OCI-LY1 (cell line): ENCODE measurements around the gene GXYLT2.

Source experiments
- EZH2 ChIP-seq: fragments of 200-600 bp; sonication (generic), shearing (Covaris generic); IDR thresholded peaks from 2 replicates; pipeline ENCODE4 v1.8.0; 2017; ENCODE audit warnings: borderline replicate concordance, mixed run types, mild to moderate bottlenecking, antibody characterized with exemption, low read length, moderate library complexity, mixed read lengths
- TF ChIP-seq, protein P1 (sequence below): fragments of 200-600 bp; sonication (generic), shearing (Covaris generic); IDR thresholded peaks from 2 replicates; pipeline ENCODE4 v1.5.1; 2017; ENCODE audit warnings: mild to moderate bottlenecking, antibody characterized with exemption, low read length, moderate library complexity, mixed read lengths

DNA sequence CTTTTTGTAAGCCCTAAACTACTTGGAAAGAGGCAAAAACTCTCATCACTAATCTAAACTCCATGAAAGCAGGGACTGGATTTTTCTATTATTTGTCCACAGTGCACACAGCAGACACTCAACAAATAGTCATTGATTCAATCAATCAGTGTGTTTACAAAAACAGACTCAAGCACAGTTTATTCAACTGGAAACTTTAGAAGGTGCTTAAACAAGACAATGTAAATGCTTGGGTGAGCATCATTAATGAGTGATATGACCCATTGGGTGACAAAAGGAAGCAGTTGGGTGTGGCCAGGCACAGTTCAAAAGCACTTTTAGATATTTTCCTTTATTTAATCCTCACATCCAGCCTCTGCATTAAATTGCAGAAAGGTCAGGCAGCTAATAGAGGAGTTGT lies 76.8 kb downstream of the GXYLT2 start:
- TF ChIP-seq, protein P1, sequence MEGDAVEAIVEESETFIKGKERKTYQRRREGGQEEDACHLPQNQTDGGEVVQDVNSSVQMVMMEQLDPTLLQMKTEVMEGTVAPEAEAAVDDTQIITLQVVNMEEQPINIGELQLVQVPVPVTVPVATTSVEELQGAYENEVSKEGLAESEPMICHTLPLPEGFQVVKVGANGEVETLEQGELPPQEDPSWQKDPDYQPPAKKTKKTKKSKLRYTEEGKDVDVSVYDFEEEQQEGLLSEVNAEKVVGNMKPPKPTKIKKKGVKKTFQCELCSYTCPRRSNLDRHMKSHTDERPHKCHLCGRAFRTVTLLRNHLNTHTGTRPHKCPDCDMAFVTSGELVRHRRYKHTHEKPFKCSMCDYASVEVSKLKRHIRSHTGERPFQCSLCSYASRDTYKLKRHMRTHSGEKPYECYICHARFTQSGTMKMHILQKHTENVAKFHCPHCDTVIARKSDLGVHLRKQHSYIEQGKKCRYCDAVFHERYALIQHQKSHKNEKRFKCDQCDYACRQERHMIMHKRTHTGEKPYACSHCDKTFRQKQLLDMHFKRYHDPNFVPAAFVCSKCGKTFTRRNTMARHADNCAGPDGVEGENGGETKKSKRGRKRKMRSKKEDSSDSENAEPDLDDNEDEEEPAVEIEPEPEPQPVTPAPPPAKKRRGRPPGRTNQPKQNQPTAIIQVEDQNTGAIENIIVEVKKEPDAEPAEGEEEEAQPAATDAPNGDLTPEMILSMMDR, result no peak
- no peak for TF ChIP-seq EZH2
